Measurements from ENCODE around the gene SETSIP. TPM values are rescaled to one million over a fixed set of nuclear protein-coding genes. Genes with fewer than 3 reads are reported as not detected.

The SETSIP gene, protein sequence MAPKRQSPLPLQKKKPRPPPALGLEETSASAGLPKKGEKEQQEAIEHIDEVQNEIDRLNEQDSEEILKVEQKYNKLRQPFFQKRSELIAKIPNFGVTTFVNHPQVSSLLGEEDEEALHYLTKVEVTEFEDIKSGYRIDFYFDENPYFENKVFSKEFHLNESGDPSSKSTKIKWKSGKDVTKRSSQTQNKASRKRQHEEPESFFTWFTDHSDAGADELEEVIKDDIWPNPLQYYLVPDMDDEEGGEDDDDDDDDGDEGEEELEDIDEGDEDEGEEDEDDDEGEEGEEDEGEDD
- not detected in 2 replicates for total RNA-seq

DNA sequence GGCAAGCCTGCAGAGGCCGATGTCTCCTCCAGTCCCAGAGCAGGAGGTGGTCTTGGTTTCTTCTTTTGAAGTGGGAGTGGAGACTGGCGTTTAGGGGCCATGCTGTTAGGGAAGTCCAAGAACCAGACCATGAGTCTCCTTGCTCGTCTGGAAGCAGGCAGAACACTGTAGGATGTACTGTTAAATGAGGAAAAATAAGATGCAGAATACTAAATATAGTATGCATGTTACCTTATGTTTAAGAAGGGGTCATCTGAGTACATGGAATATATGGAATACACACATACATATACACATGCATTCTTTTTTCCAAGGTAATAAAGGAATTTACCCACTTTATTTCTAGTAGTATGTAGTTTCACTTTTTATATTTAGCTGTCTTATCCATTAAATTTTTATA lies at the start of gene SETSIP:
Gene SETSIP (minus strand): TSS at position 101 of the 400 bp plus-strand sequence. CDS start 0 bp downstream, at position 101.

DNA sequence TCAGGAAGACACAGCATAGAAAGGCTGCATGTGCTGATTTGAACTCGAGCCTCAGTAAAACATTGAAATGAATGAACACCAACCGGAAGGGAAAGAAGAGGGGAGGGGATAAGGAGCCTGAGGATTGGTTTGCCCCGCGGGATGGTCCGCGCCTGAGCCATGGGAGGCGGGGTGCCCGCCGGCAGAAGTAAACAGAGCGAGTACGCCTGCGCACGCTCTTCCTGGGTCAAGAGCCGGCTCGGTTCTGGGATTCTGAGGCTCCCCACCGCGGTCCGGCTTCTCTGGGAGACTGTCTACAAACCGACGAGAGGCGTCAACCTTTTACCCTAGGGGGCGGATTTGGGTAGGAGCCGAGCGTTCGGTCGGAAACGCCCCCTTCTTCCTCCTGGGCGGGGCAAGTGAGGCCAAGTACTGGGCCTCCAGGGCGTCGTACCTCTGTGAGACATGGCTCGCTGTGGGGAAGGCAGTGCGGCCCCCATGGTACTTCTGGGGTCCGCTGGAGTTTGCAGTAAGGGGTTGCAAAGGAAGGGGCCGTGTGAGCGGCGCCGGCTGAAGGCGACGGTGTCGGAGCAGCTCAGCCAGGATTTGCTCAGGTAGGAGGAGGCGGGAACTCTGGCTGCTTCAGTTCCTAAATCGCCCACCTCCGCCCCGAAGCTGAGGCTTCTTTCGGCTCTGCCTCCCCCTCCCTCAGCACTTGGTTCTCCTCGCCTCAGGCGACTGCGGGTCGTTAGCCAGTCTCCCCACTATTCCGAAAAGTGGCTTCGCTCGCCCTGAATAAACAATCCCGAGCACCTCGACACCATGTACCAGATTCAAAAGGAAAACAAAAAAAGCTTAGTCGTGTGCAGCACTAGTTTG lies 5.1 kb upstream of the SETSIP start, which contains the start of gene BTBD8:
Gene BTBD8 (plus strand): TSS at position 218 of the 858 bp plus-strand sequence. CDS start 227 bp downstream, at position 445.

Other genes with a start within 250 kb of the SETSIP start
- 20.5 and 56.9 TPM in 2 replicates for gene TGFBR3, start 189.3 kb downstream of the SETSIP start, total RNA-seq
- 0.22 and 2.1 TPM in 2 replicates for gene BRDT, start 126.0 kb downstream of the SETSIP start, total RNA-seq
- 0.88 and 7.0 TPM in 2 replicates for gene EPHX4, start 45.4 kb downstream of the SETSIP start, total RNA-seq
- gene BTBD8, start 4.9 kb upstream of the SETSIP start, total RNA-seq = 2.4 and 2.8 TPM in 2 replicates
- gene C1orf146, start 142.5 kb upstream of the SETSIP start, total RNA-seq = not detected in 2 replicates
- gene GLMN, start 223.6 kb upstream of the SETSIP start, total RNA-seq = 5.7 and 15.3 TPM in 2 replicates
- gene RPAP2, start 223.6 kb upstream of the SETSIP start, total RNA-seq = 5.3 and 6.4 TPM in 2 replicates

All from placental pericyte (primary cell).